Neural crest cell (in vitro differentiated cells): ENCODE measurements around the gene RGS7. TPM values are rescaled to one million over a fixed set of nuclear protein-coding genes. Genes with fewer than 3 reads are reported as not detected.

Experiments used
- DNase-seq: peaks from one replicate; pipeline ENCODE4 v3.0.0; 2021; ENCODE audit warnings: low read depth, mixed read lengths, low spot score
- H3K27ac Mint-ChIP-seq: one replicate; pipeline ENCODE4 v1.8.0; 2021; ENCODE audit warnings: mild to moderate bottlenecking, mixed read lengths; ENCODE audit not compliant: unreplicated experiment
- H3K27me3 Mint-ChIP-seq: 2 replicates; pipeline ENCODE4 v1.8.0; 2021; ENCODE audit warnings: low read depth, mild to moderate bottlenecking, mixed read lengths
- H3K36me3 Mint-ChIP-seq: 2 replicates; pipeline ENCODE4 v1.8.0; 2021; ENCODE audit warnings: low read depth, mild to moderate bottlenecking, mixed read lengths
- H3K4me1 Mint-ChIP-seq: 2 replicates; pipeline ENCODE4 v1.8.0; 2021; ENCODE audit warnings: mixed read lengths
- H3K4me3 Mint-ChIP-seq: one replicate; pipeline ENCODE4 v1.8.0; 2021; ENCODE audit warnings: mild to moderate bottlenecking, mixed read lengths
- H3K9me3 Mint-ChIP-seq: 2 replicates; pipeline ENCODE4 v1.8.0; 2021; ENCODE audit warnings: mixed read lengths
- total RNA-seq: library from RNA; stranded (reverse); gene quantifications from 2 replicates; pipeline ENCODE4 v1.2.1, GENCODE V29; 2021
- TF ChIP-seq, protein P1 (sequence below): fragments of 200-600 bp; sonication (generic); conservative IDR thresholded peaks from 2 replicates; pipeline ENCODE4 v1.5.0; 2021; ENCODE audit warnings: antibody characterized with exemption, mild to moderate bottlenecking

Gene RGS7
- total RNA-seq, 1 donor from 2014 or later = 0.65 TPM

DNA sequence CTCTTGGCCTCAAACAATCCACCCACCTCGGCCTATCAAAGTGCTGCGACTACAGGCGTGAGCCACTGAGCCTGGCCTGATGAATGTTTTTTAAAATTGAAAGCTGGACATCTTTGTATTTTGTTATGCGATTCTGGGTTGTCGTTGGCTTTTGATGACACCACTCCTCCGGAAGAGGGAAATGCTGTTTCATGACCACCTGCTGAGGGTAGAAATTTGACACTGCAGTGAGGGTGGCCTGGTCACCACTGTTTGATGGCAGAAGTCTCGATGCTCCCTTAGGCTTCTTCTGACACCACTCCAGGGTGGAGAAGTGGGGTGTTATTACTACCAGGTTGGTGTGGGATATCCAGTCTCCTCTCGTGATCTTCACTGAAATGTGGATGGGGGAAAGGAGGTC lies 357.2 kb downstream of the RGS7 start:
- no peaks in the 10 kb centered on the region for H3K27me3 Mint-ChIP-seq
- H3K36me3 Mint-ChIP-seq = no peaks in the 10 kb centered on the region
- no peak overlapping the region for H3K4me3 Mint-ChIP-seq
- H3K9me3 Mint-ChIP-seq = no peaks in the 10 kb centered on the region
- H3K27ac Mint-ChIP-seq = no peak overlapping the region
- H3K4me1 Mint-ChIP-seq = no peaks in the 10 kb centered on the region
- TF ChIP-seq, protein P1, sequence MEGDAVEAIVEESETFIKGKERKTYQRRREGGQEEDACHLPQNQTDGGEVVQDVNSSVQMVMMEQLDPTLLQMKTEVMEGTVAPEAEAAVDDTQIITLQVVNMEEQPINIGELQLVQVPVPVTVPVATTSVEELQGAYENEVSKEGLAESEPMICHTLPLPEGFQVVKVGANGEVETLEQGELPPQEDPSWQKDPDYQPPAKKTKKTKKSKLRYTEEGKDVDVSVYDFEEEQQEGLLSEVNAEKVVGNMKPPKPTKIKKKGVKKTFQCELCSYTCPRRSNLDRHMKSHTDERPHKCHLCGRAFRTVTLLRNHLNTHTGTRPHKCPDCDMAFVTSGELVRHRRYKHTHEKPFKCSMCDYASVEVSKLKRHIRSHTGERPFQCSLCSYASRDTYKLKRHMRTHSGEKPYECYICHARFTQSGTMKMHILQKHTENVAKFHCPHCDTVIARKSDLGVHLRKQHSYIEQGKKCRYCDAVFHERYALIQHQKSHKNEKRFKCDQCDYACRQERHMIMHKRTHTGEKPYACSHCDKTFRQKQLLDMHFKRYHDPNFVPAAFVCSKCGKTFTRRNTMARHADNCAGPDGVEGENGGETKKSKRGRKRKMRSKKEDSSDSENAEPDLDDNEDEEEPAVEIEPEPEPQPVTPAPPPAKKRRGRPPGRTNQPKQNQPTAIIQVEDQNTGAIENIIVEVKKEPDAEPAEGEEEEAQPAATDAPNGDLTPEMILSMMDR = no peak
- DNase-seq = no peak

DNA sequence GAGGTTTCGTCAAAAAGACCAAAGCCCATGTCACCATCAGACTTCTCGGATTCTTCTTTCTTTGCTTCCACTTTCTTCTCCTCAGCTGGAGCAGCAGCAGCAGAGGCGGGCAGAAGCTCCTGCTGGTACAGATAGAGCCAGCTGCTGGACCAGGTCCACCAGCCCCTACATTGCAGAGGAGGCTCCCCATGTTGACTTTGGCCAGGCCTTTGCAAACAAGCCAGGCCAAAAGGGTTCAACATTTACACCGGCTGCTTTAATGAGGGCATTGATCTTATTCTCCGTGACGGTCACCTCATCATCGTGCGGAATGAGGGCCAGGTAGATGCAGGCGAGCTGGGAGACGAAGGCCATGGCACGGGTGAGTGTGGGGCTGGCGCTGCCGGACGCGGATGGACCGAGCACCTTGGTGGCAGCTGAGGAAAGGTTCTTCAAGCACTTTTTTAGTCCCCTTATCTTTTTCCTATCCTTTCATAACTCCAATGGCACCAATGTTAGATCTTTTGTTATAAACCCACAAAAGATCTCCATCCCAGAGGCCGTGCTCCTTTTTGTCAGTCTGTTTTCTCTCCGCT lies 358.5 kb downstream of the RGS7 start:
- no peaks in the 10 kb centered on the region for H3K36me3 Mint-ChIP-seq
- H3K27ac Mint-ChIP-seq = no peak overlapping the region
- TF ChIP-seq, protein P1 = no peak
- no peaks in the 10 kb centered on the region for H3K9me3 Mint-ChIP-seq
- no peak for DNase-seq
- H3K4me3 Mint-ChIP-seq = no peak overlapping the region
- H3K4me1 Mint-ChIP-seq = no peaks in the 10 kb centered on the region
- H3K27me3 Mint-ChIP-seq = no peaks in the 10 kb centered on the region

DNA sequence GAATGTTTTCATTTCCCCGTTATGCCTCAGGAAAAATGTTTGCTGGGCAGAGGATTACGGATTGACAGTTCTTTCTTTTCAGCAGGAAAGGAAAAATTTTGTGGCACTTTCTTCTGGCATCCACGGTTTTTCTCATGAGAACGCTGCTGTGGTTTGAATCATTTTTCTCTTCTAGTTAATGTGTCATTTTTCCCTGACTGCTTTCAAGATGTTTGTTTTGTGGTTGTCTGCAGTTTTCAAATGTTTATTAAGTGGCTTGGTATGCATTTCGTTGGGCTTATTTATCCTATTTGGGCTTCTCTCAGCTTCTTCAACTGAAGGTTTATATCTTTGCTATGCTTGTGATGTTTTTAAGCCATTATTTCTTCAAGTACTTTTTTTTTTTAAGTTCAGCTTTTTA lies 359.0 kb downstream of the RGS7 start:
- Mint-ChIP-seq H3K4me1 (no peaks in the 10 kb centered on the region), H3K27ac (no peak overlapping the region), H3K9me3 (no peaks in the 10 kb centered on the region), H3K4me3 (no peak overlapping the region), H3K27me3 (no peaks in the 10 kb centered on the region), H3K36me3 (no peaks in the 10 kb centered on the region)
- DNase-seq = no peak
- TF ChIP-seq, protein P1 = no peak

DNA sequence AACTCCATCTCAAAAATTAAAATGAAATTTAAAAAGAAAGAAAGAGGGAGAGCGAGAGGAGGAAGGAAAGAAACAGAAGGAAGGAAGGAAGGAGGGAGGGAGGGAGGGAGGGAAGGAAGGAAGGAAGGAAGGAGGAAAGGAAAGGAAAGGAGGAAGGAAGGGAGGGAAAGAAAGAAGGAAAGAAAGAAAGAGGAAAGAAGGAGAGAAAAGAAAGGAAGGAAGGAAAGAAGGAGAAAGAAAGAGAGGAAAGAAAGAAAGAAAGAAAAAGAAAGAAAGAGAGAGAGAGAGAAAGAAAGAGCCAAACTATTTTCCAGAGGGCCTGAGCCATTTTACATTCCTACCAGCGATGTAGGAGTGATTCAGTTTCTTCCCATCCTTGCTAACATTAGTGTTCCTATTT lies 364.0 kb downstream of the RGS7 start:
- no peaks in the 10 kb centered on the region for H3K27me3 Mint-ChIP-seq
- no peaks in the 10 kb centered on the region for H3K4me1 Mint-ChIP-seq
- H3K9me3 Mint-ChIP-seq = no peaks in the 10 kb centered on the region
- no peak overlapping the region for H3K27ac Mint-ChIP-seq
- DNase-seq = no peak
- H3K4me3 Mint-ChIP-seq = no peak overlapping the region
- H3K36me3 Mint-ChIP-seq = no peaks in the 10 kb centered on the region
- TF ChIP-seq, protein P1 = no peak

DNA sequence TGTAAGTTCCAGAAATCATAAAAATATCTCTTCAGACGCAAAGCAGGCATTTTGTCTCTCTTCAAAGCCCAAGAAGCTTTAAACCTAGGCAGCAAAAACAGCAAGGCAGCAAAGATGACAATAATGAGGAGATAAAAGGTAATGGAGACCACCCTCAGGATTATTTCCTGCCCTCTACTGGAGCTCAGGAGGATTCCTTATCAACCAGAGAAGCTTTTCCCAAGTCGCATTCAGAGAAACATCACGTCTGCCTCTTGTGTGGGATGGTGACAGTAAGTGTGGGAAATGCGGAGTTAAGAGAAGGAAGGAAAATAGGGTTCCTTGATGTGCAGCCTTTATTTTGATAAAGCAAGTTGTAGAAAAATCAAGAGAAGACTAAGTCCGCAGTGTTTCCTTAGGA lies 365.8 kb downstream of the RGS7 start:
- TF ChIP-seq, protein P1 = no peak
- Mint-ChIP-seq H3K4me3 (no peak overlapping the region), H3K36me3 (no peaks in the 10 kb centered on the region), H3K27me3 (no peaks in the 10 kb centered on the region), H3K4me1 (no peaks in the 10 kb centered on the region), H3K9me3 (no peaks in the 10 kb centered on the region), H3K27ac (no peak overlapping the region)
- DNase-seq = no peak

DNA sequence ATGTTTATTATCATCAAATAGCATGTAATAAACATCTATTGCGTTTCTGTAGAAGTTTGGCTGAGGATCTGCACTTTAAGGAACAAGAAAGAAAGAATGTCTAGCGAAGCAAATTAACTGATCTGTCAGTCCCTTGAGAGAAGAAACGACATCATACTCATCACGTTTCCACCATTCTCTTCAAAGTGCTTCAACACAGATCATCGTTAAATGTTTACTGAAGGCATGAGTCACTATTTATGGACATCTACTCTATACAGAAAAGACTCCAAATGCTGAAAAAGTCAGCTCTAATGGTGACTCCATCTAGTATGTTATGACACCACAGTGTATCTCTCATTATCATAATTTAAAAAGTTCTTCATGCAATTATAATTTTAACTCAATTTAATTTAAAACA lies 369.1 kb downstream of the RGS7 start:
- Mint-ChIP-seq H3K4me3 (no peak overlapping the region), H3K4me1 (no peaks in the 10 kb centered on the region), H3K9me3 (no peaks in the 10 kb centered on the region), H3K36me3 (no peaks in the 10 kb centered on the region), H3K27ac (no peak overlapping the region), H3K27me3 (no peaks in the 10 kb centered on the region)
- DNase-seq = no peak
- TF ChIP-seq, protein P1 = no peak
